Transverse colon (tissue), 4 donors: ENCODE data around the gene NCK1. TPM values are rescaled to one million over a fixed set of nuclear protein-coding genes. Genes with fewer than 3 reads are reported as not detected.

Source experiments
- DNase-seq: peaks from one replicate; pipeline ENCODE4 v3.0.0-alpha.2; 2019
- H3K27ac ChIP-seq, 4 donors: fragments of 200-600 bp; sonication (generic); 2 replicates each; pipeline ENCODE4 v1.5.1; 2016 to 2018; ENCODE audit warnings: inconsistent platforms in 4 of 4
- H3K27me3 ChIP-seq: fragments of 200-600 bp; sonication (generic); 2 replicates; pipeline ENCODE4 v1.5.1; 2017; ENCODE audit warnings: inconsistent platforms
- H3K36me3 ChIP-seq, 4 donors: fragments of 200-600 bp; sonication (generic); 2 replicates each; pipeline ENCODE4 v1.5.1; 2017 to 2019; ENCODE audit warnings: inconsistent platforms in 4 of 4
- H3K4me1 ChIP-seq, 4 donors: fragments of 200-600 bp; sonication (generic); 2 replicates each; pipeline ENCODE4 v1.5.1; 2017 to 2020; ENCODE audit warnings: inconsistent platforms in 4 of 4
- H3K4me3 ChIP-seq, 4 donors: fragments of 200-600 bp; sonication (generic); 1 replicate in 1 of 4; 2 replicates in 3 of 4; pipeline versions ENCODE4 v1.5.1 to v1.6.1; 2017 to 2019; ENCODE audit warnings: inconsistent platforms in 4 of 4
- H3K9me3 ChIP-seq, 2 donors: fragments of 200-600 bp; sonication (generic); 2 replicates each; pipeline ENCODE4 v1.5.1; 2017 to 2019; ENCODE audit warnings: inconsistent platforms in 2 of 2
- CTCF ChIP-seq, 5 experiments: fragments of 200-600 bp in 3 of 5; fragments of 450-650 bp in 2 of 5; sonication (generic) in 3 of 5; IDR thresholded peaks; 1 replicate in 2 of 5; 2 replicates in 3 of 5; pipeline ENCODE4 v1.5.1; 2016 to 2017; ENCODE audit warnings: antibody characterized with exemption in 5 of 5, inconsistent platforms in 3 of 5, mild to moderate bottlenecking in 2 of 5, moderate library complexity in 1 of 5
- EP300 ChIP-seq: sonication (generic); formaldehyde crosslinking; IDR thresholded peaks from one replicate; pipeline ENCODE4 v1.6.1; 2017; ENCODE audit warnings: antibody characterized with exemption, low read depth
- POLR2A ChIP-seq: fragments of 450-650 bp; IDR thresholded peaks from one replicate; pipeline ENCODE4 v1.6.1; 2016; ENCODE audit warnings: antibody characterized with exemption, mild to moderate bottlenecking, moderate library complexity
- POLR2AphosphoS5 ChIP-seq, 3 donors: sonication (generic); formaldehyde crosslinking; IDR thresholded peaks; one replicate each; pipeline ENCODE4 v1.6.1; 2016; ENCODE audit warnings: antibody characterized with exemption in 3 of 3
- WGBS, 2 donors: methylation state at CpG; one replicate each; pipeline ENCODE4 v1.1.5; 2018; ENCODE audit warnings: low coverage in 1 of 2; 5-methylcytosine and 5-hydroxymethylcytosine counted together
- in situ Hi-C, 4 donors: fragments of 200-750 bp; cut with MboI; loops; one replicate each; pipeline versions ENCODE4 v1.15.0 to v1.15.1; 2017; ENCODE audit warnings: low sequenced_read_pairs in 3 of 4, low pct_ligation_motif_present in 1 of 4, low pct_unique_long_range_greater_than_20kb in 1 of 4
- intact Hi-C: fragments of 100-400 bp; cut with DNase I; formaldehyde crosslinking; loops from one replicate; pipeline ENCODE4 v1.15.1; 2023; ENCODE audit warnings: low total_unique reads
- total RNA-seq, 4 donors: library from RNA; depleted of rRNA; stranded (reverse); fragments of >200 nt; gene quantifications; one replicate each; pipeline ENCODE4 v1.1.0, GENCODE V29; 2016

The NCK1 gene
- total RNA-seq, 4 donors from 2014 or later: 0.80 to 71.4 (median 45.2) TPM

- 56 to 72% methylated on average over 5 to 7 of the region's 7 CpGs for WGBS, 2 donors
Measured at GRCh38 chr3:136925425-136926190, 63.6 kb downstream of the NCK1 start.

GRCh38 chr3:136928240-136928639 lies 66.2 kb downstream of the NCK1 start:
- TF ChIP-seq POLR2AphosphoS5 (IDR thresholded peaks at IDR 0.05): no peak
- no peak for TF ChIP-seq CTCF (IDR thresholded peaks at IDR 0.05)
- H3K27ac ChIP-seq: no peak overlapping the region
- peaks cover 0 to 5% (median 0%) of the 10 kb centered on the region in 4 donors for H3K36me3 ChIP-seq
- DNase-seq: no peak
- no peak overlapping the region for H3K4me3 ChIP-seq
- in situ Hi-C loops: no loop called here
- no peaks in the 10 kb centered on the region for H3K9me3 ChIP-seq
- H3K27me3 ChIP-seq: no peaks in the 10 kb centered on the region
- intact Hi-C loops: no loop called here
- peaks cover 12 to 53% (median 25%) of the 10 kb centered on the region in 4 donors for H3K4me1 ChIP-seq

More at GRCh38 chr3:136925425-136926190, 63.6 kb downstream of the NCK1 start:
- peaks cover 8 to 27% (median 9%) of the 10 kb centered on the region in 4 donors for H3K4me1 ChIP-seq
- H3K27me3 ChIP-seq: no peaks in the 10 kb centered on the region
- peaks cover 0 to 5% (median 0%) of the 10 kb centered on the region in 4 donors for H3K36me3 ChIP-seq
- no peak overlapping the region for H3K27ac ChIP-seq
- TF ChIP-seq POLR2AphosphoS5 (IDR thresholded peaks at IDR 0.05) (no peak), POLR2A (no peak), EP300 (no peak), CTCF (IDR thresholded peaks at IDR 0.05) (no peak)
- no peaks in the 10 kb centered on the region for H3K9me3 ChIP-seq
- H3K4me3 ChIP-seq: no peak overlapping the region
- in situ Hi-C loops (no loop called here), intact Hi-C loops (no loop called here)
- DNase-seq: no peak

- H3K27ac ChIP-seq: peak overlapping the region; percentile 45 to 73 (median 65)
- H3K9me3 ChIP-seq: no peaks in the 10 kb centered on the region
- H3K27me3 ChIP-seq: no peaks in the 10 kb centered on the region
- in situ Hi-C loops (no loop called here), intact Hi-C loops (no loop called here)
- TF ChIP-seq EP300: no peak
- TF ChIP-seq POLR2AphosphoS5 (IDR thresholded peaks at IDR 0.05): peak in 2 of 3 donors; percentile 54 to 65
- peak; percentile 33 for TF ChIP-seq POLR2A
- peaks cover 12 to 56% (median 28%) of the 10 kb centered on the region in 4 donors for H3K4me1 ChIP-seq
- 18 to 29% methylated on average over 4 of the region's 4 CpGs for WGBS, 2 donors
- peak; percentile 75 for DNase-seq
- H3K36me3 ChIP-seq: peaks cover 0 to 15% (median 0%) of the 10 kb centered on the region in 4 donors
- H3K4me3 ChIP-seq: peak overlapping the region in 2 of 4 donors; percentile 10 to 39
Measured at GRCh38 chr3:136929977-136930670, 68.1 kb downstream of the NCK1 start.

GRCh38 chr3:136931606-136932005 lies 69.6 kb downstream of the NCK1 start:
- H3K4me3 ChIP-seq: peak overlapping the region in 2 of 4 donors; percentile 10 to 39

DNA sequence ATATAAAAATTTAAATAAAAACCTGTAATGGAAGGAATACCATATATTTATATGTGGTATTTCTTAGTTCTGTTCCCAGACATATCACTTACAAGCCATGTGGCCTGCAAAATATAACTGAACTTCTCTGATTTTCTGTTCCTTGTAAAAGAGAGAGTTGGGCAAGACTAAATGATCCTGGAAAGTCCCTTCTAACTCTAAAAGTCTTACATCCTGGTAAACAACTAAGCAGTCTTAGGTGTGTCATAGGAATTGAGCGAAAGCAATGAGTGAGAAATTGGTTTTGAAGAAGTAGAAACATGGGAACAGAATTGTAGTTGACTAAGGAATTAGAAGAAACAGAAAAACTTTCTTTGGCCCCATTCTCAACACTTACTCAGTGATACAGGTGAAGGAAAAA lies 70.5 kb downstream of the NCK1 start:
- Histone ChIP-seq H3K9me3 (no peaks in the 10 kb centered on the region), H3K27me3 (no peaks in the 10 kb centered on the region), H3K4me1 (peaks cover 12 to 52% (median 30%) of the 10 kb centered on the region in 4 donors), H3K27ac (peak overlapping the region in 2 of 4 donors; percentile 68 to 73), H3K4me3 (peak overlapping the region in 1 of 4 donors; percentile 2), H3K36me3 (peaks cover 0 to 15% (median 0%) of the 10 kb centered on the region in 4 donors)
- 60 to 70% methylated on average over 1 of the region's 1 CpG for WGBS, 2 donors
- in situ Hi-C loops (no loop called here), intact Hi-C loops (no loop called here)
- DNase-seq: no peak
- TF ChIP-seq EP300: no peak

More at GRCh38 chr3:136931606-136932005, 69.6 kb downstream of the NCK1 start:
- DNase-seq: peak; percentile 16
- 72 to 82% methylated on average over 4 of the region's 4 CpGs for WGBS, 2 donors
- Histone ChIP-seq H3K27ac (peak overlapping the region in 3 of 4 donors; percentile 45 to 73 (median 68)), H3K36me3 (peaks cover 0 to 15% (median 0%) of the 10 kb centered on the region in 4 donors), H3K27me3 (no peaks in the 10 kb centered on the region), H3K9me3 (no peaks in the 10 kb centered on the region), H3K4me1 (peaks cover 12 to 50% (median 28%) of the 10 kb centered on the region in 4 donors)
- TF ChIP-seq POLR2AphosphoS5 (IDR thresholded peaks at IDR 0.05): no peak
- in situ Hi-C loops (no loop called here), intact Hi-C loops (no loop called here)
